Natural killer cell (primary cell): ENCODE results near the gene GTF2F1. TPM values are rescaled to one million over a fixed set of nuclear protein-coding genes. Genes with fewer than 3 reads are reported as not detected.

Experiments
- ATAC-seq, 3 donors: fragments of 150-1000 bp in 2 of 3; fragments of 200-7000 bp in 1 of 3; cut with Tn5 transposase; 1 replicate in 1 of 3; 2 replicates in 2 of 3; pipeline ENCODE4 v1.10.0; 2021; ENCODE audit warnings: mild to moderate bottlenecking in 2 of 3, moderate library complexity in 2 of 3
- DNase-seq, 2 donors: peaks; one replicate each; pipeline versions ENCODE4 v3.0.0 to v3.0.0-alpha.2; 2013 to 2021; ENCODE audit warnings: mixed read lengths in 1 of 2
- H3K27ac ChIP-seq: one replicate; pipeline ENCODE4 v1.5.1; 2013; ENCODE audit warnings: mild to moderate bottlenecking, low read length
- H3K27me3 ChIP-seq: one replicate; pipeline ENCODE4 v1.6.1; 2013; ENCODE audit warnings: low read length; ENCODE audit not compliant: control insufficient read depth, insufficient read depth
- H3K36me3 ChIP-seq: one replicate; pipeline ENCODE4 v1.6.1; 2013; ENCODE audit warnings: low read length; ENCODE audit not compliant: control insufficient read depth, insufficient read depth
- H3K4me1 ChIP-seq: one replicate; pipeline ENCODE4 v1.6.1; 2013; ENCODE audit warnings: low read length; ENCODE audit not compliant: control insufficient read depth, insufficient read depth
- H3K4me3 ChIP-seq: one replicate; pipeline ENCODE4 v1.5.1; 2013; ENCODE audit warnings: low read length
- H3K9me3 ChIP-seq: one replicate; pipeline ENCODE4 v1.6.1; 2013; ENCODE audit warnings: low read length; ENCODE audit not compliant: control insufficient read depth, insufficient read depth
- H3K27ac Mint-ChIP-seq, 2 donors: one replicate each; pipeline ENCODE4 v1.8.0; 2022; ENCODE audit warnings: mild to moderate bottlenecking in 2 of 2, mixed read lengths in 2 of 2, moderate library complexity in 1 of 2
- H3K27me3 Mint-ChIP-seq, 2 donors: one replicate each; pipeline ENCODE4 v1.8.0; 2022; ENCODE audit warnings: low read depth in 2 of 2, mixed read lengths in 2 of 2
- H3K36me3 Mint-ChIP-seq: one replicate; pipeline ENCODE4 v1.8.0; 2022; ENCODE audit warnings: mixed read lengths
- H3K4me1 Mint-ChIP-seq, 2 donors: one replicate each; pipeline ENCODE4 v1.8.0; 2022; ENCODE audit warnings: mixed read lengths in 2 of 2
- H3K4me3 Mint-ChIP-seq: one replicate; pipeline ENCODE4 v1.8.0; 2022; ENCODE audit warnings: mild to moderate bottlenecking, moderate library complexity, mixed read lengths
- H3K9me3 Mint-ChIP-seq, 2 donors: one replicate each; pipeline ENCODE4 v1.8.0; 2022; ENCODE audit warnings: mixed read lengths in 2 of 2
- CTCF ChIP-seq: fragments of 200-600 bp; IDR thresholded peaks from one replicate; pipeline ENCODE4 v1.8.0; 2022; ENCODE audit warnings: antibody characterized with exemption
- WGBS: methylation state at CpG from one replicate; pipeline ENCODE4 v1.1.7; 2013; ENCODE audit warnings: missing lambda C conversion rate; ENCODE audit not compliant: insufficient coverage; 5-methylcytosine and 5-hydroxymethylcytosine counted together
- intact Hi-C: fragments of 100-400 bp; cut with micrococcal nuclease; formaldehyde crosslinking; loops from one replicate; pipeline ENCODE4 v1.14.2; 2022
- total RNA-seq, 4 donors: library from RNA; stranded (reverse); fragments of 120-200 nt in 1 of 4; gene quantifications; one replicate each; pipeline versions ENCODE4 v1.2.3 to v1.2.4, GENCODE V29; 2013 to 2022

Gene GTF2F1
- total RNA-seq, 3 donors from 2014 or later (not counting 1 experiment from before 2014, with no cell fraction given): 56.6 to 63.9 (median 63.9) TPM

GRCh38 chr19:6373096-6373812, 19.7 kb downstream of the GTF2F1 start:
- peak; percentile 96 to 99 for DNase-seq
- intact Hi-C loops: loop anchor here (1.0 to 2.0 kb wide), 2 partner anchors 20 to 468 kb away; partner anchors contain the start of genes GTF2F1 and VMAC
- no peaks in the 10 kb centered on the region for H3K9me3 Mint-ChIP-seq
- Histone ChIP-seq H3K9me3 (no peaks in the 10 kb centered on the region), H3K27me3 (no peaks in the 10 kb centered on the region), H3K36me3 (peaks cover 11% of the 10 kb centered on the region), H3K4me1 (peaks cover 15% of the 10 kb centered on the region), H3K4me3 (peak overlapping the region; percentile 79), H3K27ac (peak overlapping the region; percentile 97)
- under 1% methylated on average over 53 of the region's 53 CpGs for WGBS
- peak overlapping the region; percentile 88 to 97 for H3K27ac Mint-ChIP-seq
- H3K4me1 Mint-ChIP-seq: peaks cover 15 to 25% of the 10 kb centered on the region in 2 donors
- H3K27me3 Mint-ChIP-seq: no peaks in the 10 kb centered on the region
- no peak for TF ChIP-seq CTCF
- ATAC-seq: peak; percentile 72 to 89 (median 72)
- no peaks in the 10 kb centered on the region for H3K36me3 Mint-ChIP-seq
- peak overlapping the region; percentile 91 for H3K4me3 Mint-ChIP-seq

- Mint-ChIP-seq H3K27ac (peak within 1 kb of the TSS; percentile 88 to 97), H3K4me1 (peaks cover 15 to 25% of the 10 kb centered on the region in 2 donors), H3K36me3 (no peaks in the 10 kb centered on the region), H3K9me3 (no peaks in the 10 kb centered on the region), H3K4me3 (peak within 1 kb of the TSS; percentile 91), H3K27me3 (no peaks in the 10 kb centered on the region)
- peak; percentile 92 to 100 for DNase-seq
- Histone ChIP-seq H3K4me1 (peaks cover 15% of the 10 kb centered on the region), H3K9me3 (no peaks in the 10 kb centered on the region), H3K4me3 (peak within 1 kb of the TSS; percentile 79), H3K36me3 (peaks cover 12% of the 10 kb centered on the region), H3K27me3 (no peaks in the 10 kb centered on the region), H3K27ac (peak within 1 kb of the TSS; percentile 97)
- no peak for TF ChIP-seq CTCF
- peak; percentile 77 to 89 (median 80) for ATAC-seq
- WGBS: under 1% methylated on average over 47 of the region's 47 CpGs
- intact Hi-C loops: loop anchor here (1.0 to 2.0 kb wide), 4 partner anchors 11 to 468 kb away; partner anchors contain the start of genes CLPP, GTF2F1 and VMAC
Measured at GRCh38 chr19:6372594-6373095, 20.3 kb downstream of the GTF2F1 start, which contains the start of gene ALKBH7. Gene ALKBH7, plus strand, starts transcription at chr19:6372794. Its CDS starts 27 bp downstream, at chr19:6372821.

- no peaks in the 10 kb centered on the region for H3K27me3 Mint-ChIP-seq
- ATAC-seq (no peak), DNase-seq (no peak)
- no peaks in the 10 kb centered on the region for H3K9me3 Mint-ChIP-seq
- no peaks in the 10 kb centered on the region for H3K27me3 ChIP-seq
- H3K4me3 ChIP-seq: no peak overlapping the region
- intact Hi-C loops: no loop called here
- no peaks in the 10 kb centered on the region for H3K9me3 ChIP-seq
- peaks cover 6 to 15% of the 10 kb centered on the region in 2 donors for H3K4me1 Mint-ChIP-seq
- peaks cover 30% of the 10 kb centered on the region for H3K36me3 ChIP-seq
- no peak overlapping the region for H3K4me3 Mint-ChIP-seq
- WGBS: 98% methylated on average over 21 of the region's 21 CpGs
- H3K4me1 ChIP-seq: peaks cover 26% of the 10 kb centered on the region
- no peak for TF ChIP-seq CTCF
- no peak overlapping the region for H3K27ac ChIP-seq
- no peak overlapping the region for H3K27ac Mint-ChIP-seq
- no peaks in the 10 kb centered on the region for H3K36me3 Mint-ChIP-seq
Measured at GRCh38 chr19:6364353-6364752, 28.6 kb downstream of the GTF2F1 start.
